CD4-positive, alpha-beta T cell treated with Interferon gamma for 1 hour (primary cell): ENCODE results near the gene HAND1.
"Not testable (repeated sequence)": the region's sequence is repeated elsewhere in the genome, so short reads cannot be mapped to it uniquely, and the experiment has no call there.

Experiments used
- DNase-seq: peaks from one replicate; pipeline ENCODE4 v3.0.0-alpha.2; 2020

The HAND1 gene

DNA sequence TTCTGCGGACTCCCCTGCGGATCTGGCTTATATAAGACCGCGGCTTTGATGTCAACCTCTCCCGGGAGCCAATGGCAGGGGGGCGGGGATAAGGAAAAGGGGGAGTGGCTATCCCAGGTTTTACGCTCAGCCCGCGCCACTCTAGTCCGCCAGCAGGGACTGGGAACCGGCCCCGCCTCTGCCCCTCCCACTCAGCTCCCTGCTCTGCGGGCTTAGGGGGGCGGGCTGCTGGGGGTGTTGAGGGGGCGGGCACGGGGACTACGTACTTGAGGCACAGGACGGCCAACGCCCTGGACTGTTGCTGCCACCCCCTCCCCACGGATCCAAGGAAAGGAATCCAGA, at the start of gene HAND1:
Gene HAND1, minus strand, starts transcription at position 4 of the 342 bp plus-strand sequence. CDS start 219 bp downstream, outside the sequence.
- no peak for DNase-seq

DNA sequence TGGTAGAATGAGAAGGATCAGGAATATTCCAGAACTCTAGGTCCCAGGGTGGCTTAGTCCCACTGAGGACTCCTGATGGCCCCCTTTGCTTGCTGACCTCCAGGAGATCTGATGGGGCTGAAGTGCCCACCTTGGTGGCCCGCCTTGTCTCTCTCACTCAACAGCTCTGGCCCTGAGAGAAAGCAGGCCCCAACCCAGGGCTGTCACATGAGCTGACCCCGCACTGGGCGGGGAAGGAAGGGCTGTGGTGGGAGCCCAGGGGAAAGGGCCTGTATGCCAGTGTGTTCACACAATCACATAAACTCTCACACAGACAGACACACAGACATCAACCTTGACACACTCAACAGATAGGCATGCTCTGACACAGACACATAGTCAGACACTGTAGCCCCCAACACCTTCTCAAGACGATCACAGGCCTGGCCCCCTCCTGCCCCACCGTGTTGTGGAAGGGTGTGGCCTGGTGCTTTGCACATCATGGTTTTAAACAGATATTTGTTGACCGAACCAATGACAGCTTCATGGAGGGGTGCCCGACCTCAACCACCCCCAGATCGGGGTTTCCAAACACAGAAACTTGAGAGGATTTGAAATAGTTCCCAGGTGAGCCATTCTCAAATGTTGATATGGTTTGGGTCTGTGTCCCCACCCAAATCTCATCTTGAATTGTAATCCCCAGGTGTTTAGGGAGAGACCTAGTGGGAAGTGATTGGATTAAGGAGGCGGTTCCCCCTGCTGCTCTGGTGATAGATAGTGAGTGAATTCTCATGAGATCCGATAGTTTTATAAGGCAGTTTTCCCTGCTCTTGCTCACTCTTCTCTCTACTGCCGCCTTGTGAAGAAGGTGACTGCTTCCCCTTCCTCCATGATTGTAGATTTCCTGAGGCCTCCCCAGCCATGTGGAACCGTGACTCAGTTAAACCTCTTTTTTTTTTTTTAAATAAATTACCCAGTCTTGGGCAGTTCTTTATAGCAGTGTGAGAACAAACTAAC, 48.5 kb upstream of the HAND1 start:
- no peak for DNase-seq

DNA sequence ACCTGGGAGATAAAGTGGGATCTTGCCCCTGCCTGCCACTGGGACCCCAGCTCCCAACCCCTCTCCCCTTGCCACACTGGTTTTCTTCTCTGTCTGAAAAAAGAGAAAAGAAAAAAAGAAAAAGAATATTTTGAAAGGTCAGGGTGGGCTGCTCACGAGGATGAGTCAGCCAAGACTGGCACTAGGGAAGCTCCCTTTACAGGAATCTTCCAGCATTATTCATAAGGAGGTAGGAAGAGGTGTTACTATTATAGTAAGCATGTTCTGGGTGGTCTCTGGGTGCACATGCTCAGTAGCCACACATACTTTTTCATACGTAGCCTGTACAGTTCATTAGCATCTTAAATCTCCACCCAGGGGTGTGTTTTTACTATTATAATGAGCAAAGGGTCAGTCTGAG, 46.8 kb upstream of the HAND1 start:
- no peak for DNase-seq

DNA sequence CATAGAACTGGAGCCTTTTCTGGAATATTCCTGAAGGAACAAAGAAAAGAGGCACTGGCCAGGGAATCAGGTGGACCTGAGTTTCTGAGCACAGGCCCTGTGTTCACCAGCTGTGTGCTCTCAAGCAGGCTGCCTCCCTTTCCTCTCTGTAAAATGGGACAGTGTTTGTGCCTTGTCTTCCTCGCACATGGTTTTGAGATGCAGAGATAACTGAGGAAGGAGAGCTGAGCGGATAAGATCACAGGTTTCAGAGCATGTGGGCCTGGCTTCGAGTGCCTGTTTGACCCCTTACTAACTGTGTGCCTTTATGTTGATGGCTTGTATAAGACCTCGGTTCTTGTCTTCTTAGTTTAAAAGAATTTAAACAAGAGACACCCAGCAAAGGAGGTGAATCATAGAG, 46.2 kb upstream of the HAND1 start:
- no peak for DNase-seq

DNA sequence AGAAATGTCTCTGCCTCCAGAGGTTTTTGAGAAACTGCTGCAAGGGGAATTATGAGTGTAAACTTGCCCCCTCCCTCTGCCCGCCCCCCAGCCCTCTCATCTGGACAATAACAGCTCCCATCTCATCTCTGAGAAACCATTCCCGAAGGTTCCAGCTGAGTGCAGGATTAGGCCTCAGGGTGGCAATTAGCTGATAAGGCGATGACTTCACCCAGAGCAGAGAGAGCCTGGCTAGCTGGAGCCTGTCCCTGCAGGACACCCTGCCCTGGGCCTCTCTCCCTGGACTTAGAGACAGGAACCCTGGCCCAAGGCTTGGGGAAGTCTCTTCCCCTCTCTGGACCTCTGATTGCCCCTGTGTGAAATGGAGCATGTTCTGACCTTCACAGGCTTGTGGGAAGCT, 45.7 kb upstream of the HAND1 start:
- DNase-seq: no peak

DNA sequence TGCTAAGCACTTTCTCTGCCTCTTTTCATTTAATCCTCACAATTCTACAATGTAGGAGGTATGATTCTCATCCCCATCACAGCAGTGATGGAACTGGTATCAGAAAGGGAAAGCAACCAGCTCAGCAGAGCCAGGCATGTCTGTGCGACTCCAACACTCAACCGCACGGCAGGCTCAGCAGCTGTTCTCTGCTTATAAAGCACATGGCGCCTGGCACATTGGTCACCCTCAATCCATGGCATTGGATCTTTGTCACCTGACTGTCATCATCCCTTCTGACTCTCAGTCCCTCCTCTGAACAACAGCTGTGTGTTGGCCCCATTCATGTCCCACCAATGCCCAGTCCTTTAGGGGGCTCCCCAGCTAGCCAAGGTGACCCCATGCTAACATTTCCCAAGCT, 45.1 kb upstream of the HAND1 start:
- no peak for DNase-seq

DNA sequence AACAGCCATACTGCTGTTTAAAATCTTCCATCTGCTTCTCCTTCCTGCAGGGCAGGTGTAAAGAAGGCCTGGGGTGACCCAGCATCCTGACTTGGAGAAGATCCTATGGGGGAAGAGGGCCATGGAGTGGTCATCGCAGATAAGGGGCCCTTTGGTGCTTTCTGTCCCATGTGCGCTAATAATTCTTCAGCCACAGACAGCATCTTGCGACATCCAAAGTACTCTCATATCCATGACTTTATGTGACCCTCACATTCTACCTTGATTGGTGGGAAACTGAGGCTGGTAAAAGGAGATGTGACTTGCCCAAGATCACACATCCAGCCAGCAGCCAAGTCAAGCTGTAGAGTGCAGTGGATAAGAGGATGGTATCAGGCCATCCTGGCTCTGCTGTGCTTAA, 44.3 kb upstream of the HAND1 start:
- DNase-seq: no peak

DNA sequence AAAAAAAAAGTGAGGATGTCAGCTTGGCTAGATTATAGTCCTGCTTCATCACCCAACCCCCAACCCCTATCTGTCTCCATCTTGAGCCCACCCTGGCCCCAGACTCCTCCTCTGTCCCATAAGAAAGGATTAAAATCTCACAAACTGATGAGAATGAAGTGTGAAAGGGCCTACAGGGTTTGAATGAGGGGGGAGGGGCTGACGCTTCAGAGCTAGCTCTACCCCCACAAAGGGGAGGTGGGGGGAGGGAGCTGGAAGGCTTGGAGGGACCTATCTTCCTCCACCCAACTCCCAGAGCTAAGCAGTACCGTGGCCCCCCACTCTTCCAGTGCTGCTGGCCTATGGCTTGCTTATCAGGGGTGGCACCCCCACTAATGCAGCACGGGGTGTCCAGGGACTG, 43.7 kb upstream of the HAND1 start:
- DNase-seq: no peak

DNA sequence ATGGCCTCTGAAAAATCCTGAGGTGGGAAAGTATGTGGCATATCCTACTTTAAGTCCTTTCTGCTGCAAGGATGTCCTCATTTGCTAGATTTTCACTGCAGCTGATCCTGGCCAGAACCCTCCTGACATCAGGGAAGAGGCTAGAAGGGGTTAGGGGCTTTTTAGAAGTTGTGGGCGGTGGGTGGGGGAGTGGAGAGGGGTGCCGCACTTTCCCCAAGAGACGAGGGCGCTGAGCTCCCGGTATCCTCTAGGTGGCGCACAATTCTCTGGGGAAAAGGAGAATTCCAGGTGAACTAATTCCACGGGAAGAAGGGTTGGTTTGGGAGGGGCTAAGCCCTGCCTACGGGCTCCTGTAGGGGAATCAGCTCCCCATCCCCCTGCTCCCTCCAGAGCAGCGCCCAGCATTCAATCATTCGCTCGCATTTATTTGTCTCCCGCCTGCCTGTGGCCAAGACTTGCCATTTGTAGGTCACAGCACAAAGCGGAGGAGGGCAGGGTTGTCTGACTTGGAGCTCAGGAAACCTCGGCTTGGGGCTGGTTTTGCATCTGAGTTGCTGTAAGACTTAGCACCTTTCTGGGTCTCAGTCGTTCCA, 42.9 kb upstream of the HAND1 start:
- no peak for DNase-seq

DNA sequence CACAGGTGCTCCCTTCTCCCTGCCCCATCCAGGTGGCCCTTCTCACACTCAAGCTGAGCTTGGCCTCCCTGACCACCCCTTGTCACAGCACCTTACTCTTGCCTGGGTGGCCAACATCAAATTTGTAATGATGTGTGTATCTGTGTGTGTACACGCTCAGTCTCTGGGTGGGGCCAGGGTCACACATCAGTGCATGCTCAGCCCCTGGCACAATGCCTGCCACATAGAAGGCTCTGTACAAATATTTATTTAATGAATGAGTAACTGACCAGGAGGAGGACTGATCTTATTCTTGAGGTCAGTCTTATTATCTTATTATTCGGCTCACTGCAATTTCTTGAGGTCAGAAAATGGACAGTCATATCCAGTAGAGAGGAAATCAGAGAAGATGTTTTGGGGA, 41.3 kb upstream of the HAND1 start:
- no peak for DNase-seq

DNA sequence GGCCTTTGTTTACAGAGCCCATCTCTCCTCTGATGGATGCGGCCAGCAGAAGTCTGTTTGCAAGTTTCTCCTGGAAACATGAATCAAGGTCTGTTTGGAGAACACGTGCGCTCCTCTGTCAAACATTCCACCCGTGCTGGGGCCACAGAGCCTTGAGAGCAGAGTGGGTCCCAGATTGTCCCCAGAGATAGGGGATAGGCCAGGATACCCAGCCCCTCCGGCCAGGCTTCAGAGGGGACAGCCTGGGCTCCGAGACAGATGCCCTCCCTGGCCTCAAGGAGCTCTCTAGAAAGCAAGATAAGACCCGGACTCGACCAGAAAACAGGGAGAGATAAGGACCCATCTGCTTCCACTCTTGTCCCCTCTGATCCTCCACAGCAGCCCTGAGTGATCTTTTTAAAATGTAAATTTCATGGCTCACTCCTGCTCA, 40.4 kb upstream of the HAND1 start:
- DNase-seq: no peak

DNA sequence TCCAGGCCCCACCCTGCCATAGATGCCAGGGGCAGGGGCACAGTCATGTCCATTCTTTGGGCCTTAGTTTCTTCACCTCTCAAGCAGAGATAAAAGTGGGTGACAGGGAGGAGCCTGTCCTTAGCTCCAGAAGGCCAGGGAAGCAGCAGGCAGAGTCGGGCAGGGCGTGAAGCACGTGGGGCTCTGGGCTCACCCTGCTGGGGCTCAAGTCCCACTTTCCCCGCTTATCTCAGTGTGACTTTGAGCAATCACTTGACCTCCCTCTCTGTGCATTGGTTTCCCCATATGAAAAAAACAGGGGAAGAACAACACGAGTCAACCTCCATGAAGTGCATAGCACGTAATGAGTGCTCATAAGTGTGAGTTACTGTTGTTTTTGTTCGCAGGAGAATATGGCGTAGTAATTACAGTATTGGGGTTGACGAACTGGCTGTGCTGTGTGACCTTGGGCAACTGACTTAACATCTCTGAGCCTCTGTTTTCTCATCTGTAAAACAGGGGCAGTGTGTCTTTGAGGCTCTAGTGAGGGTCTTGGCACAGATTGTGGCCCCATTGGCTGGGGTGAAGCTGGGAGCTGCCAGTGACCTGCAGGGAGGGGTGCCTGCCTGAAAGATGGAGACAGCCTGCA, 39.9 kb upstream of the HAND1 start:
- DNase-seq: no peak

DNA sequence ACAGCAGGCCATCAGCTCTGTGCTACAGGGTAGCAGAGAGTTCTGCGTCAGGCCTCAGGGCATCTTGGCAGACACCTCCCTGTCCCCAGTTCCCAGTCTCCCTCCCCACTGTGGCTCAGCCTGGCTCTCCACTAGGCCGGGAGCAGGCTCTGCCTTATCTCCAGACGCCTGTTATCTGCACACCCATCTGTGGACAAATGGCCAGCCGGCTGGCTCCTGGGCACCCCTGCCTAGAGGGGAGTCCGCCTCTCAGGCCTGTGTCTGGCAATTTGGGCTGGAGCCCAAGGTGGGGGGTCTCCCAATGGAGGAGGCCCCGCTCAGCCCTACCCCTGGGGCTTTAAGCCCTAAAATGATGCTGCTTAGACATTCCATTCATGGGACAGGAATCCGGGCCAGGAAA, 39.2 kb upstream of the HAND1 start:
- DNase-seq: no peak

DNA sequence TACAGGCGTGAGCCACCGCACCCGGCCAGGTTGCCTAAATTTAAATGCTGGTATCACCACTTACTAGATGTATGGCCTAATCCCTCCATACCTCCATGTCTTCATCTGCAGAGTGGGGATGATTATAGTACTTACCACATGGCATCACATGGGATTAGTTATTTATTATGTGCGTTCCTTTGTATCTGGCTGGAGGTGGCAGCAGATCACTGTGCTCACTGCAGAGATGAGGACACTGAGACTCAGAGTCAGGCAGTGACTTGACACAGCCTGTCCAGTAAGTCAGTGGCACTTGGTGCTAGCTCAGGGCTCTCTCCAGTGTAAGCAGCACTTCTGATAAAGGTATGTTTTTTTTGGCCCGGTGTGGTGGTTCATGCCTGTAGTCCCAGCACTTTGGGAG, 38.4 kb upstream of the HAND1 start:
- DNase-seq: no peak

DNA sequence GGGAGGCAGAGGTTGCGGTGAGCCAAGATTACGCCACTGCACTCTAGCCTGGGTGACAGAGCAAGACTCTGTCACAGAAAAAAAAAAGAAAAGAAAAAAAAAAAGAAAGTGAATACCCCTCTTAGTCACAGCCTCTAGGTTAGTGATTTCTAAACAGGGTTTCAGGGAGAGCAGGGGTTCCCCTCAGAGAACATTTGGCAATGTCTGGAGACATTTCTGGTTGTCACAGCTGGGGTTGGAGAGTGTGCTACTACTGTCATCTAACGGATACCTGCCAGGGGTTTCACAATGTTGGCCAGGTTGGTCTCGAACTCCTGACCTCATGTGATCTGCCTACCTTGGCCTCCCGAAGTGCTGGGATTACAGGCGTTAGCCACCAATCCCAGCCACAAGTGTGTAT, 37.5 kb upstream of the HAND1 start:
- not testable (repeated sequence) for DNase-seq

DNA sequence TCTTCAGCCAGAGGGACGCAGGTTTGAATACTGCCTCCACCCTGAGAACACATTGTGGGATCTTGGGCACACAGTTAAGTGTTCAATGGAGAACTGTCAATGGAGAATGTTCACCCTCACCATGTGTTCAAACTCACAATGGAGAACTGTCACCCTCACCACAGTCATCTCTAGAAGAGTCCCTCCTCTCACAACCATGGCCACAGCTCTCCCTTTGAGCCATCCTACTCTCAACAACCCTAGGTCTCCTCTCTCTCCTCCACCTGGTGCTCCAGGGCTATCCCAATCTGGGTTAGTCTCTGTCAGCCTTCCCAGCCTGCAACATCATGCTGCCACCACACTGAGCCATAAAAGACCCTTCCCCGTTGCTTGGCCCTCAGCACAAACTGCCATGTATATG, 36.3 kb upstream of the HAND1 start:
- no peak for DNase-seq

DNA sequence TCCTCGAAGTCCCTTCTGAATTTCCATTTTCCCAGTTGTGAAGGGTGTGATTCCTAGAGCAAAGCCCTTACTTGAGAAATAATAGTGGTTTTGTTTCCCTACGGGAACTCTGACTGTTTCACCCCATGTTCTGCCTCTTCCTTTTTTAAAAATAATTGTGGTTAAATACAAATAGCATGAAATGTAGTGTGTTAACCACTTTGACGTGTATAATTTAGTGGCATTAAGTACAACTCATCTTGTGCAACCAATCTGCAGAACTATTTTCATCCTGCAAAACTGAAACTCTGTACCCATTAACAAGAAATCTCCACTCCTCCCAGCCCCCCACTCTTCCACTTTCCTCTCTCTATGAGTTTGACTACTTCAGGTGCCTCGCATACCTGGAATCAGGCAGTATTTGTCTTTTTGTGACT, 35.6 kb upstream of the HAND1 start:
- DNase-seq: no peak

DNA sequence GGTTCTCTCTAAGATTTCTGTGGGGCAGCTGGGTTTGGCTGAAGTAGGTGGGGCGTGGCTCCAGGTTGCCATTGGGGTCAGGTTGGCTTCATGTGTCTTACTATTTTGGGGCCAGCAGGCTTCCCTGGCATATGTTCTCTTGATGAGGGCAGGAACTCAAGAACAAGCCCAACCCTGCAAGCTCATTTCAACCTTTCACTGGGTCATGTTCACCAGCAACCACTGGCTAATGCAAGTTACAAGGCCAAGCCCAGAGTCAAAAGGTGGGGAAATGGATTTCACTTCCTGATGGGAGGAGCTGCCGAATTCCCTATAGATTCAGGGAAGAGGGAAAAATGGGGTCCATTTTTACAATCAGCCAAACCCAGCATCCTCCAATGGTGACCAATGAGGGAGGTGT, 34.0 kb upstream of the HAND1 start:
- no peak for DNase-seq

DNA sequence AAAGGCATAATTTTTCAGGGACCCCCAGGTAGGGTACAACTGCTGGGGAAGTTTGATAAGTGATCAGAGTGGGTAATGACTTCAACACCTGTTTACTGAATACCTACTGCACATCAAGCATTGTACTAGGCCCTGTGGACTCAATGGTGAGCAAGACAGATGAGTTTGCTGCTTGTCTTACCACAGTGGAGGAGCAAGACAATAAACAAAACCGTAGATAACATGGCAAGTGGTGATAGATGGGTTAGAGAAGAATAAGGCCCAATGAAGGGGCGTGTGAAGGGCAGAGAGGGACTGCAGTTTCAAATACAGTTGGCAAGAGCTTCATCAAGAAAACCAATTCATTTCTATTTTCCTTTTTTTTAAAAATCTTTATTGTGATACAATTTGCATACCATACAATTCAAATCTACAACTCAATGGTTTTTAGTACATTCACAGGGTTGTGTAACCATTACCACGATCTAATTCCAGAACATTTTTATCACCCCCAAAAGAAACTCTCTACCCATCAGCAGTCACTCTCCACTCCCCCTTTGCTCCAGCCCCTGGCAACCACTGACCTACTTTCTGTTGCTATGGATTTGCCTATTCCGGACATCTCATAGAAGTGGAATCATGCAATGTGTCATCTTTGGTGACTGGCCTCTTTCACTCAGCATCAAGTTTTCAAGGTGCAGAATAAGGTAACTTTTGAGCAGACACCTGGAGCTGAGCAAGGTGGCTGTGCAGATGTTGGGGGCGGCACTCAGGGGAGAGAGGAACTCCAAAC, 31.9 kb upstream of the HAND1 start:
- no peak for DNase-seq

DNA sequence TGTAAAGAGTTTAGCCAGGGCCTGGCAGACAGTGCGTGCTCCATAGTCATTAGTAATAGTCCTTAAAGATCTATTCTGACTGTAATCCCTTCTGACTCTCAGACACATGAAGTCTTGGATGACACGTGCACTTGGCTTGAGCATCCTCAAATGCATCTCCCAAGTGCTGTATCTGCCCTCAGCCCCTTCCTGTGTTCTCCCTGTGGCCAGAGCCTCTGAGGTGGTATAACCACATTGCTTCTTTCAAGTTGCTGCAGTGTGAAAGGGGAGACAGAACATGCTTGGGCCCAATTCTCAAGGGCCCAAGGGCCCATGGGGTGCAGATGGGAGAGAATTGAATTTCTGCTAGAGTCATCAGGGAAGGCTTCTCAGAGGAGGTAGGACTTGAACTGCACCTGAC, 30.1 kb upstream of the HAND1 start:
- no peak for DNase-seq

DNA sequence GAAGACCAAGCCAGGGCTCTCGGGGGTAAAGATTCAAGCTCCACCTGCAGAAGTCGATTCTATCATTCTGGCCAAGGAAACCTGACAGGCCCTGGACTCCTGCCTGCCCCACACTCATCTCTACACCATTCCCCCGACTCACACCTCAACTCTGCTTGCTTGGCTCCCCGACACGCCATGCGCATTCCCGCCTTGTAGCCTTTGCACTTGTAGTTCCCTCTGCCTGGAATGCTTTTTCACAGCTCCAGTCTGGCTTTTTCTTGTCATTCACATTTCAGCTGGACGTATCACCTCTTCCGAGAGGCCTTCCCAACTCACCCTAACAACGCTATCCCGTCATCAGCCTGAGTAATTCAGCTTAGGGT, 28.7 kb upstream of the HAND1 start:
- no peak for DNase-seq

DNA sequence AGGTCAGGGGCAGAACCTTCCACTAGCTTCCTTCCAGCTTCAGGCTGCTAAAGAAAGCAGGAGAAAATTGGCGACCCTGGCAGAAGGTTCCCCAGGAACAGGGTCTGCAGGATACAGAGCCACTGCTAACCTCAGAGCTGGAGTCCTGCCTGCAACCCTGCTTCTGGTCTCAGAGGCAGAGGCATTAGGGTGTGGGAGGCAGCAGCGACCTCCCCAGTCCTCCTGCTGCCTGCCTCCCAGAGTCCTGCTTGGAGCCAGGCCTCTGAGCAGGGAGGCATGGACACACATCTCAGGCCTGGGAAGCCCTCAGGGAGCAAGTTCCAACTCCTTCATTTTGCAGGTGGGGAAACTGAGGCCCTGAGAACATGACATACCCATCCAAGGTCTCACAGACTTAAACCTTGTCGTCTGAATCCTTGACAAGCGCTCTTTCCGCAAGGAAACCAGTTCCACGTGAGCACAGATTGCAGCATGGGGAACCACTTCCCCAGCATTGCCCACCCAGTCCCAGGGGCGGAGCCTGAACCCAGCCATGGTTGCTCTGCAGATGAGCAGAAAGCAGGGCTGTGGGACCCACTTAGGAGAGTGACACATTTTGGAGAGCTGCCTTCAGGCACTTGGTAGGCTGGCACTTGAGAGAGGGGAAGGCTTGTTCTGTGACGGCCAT, 28.2 kb upstream of the HAND1 start:
- DNase-seq: no peak

DNA sequence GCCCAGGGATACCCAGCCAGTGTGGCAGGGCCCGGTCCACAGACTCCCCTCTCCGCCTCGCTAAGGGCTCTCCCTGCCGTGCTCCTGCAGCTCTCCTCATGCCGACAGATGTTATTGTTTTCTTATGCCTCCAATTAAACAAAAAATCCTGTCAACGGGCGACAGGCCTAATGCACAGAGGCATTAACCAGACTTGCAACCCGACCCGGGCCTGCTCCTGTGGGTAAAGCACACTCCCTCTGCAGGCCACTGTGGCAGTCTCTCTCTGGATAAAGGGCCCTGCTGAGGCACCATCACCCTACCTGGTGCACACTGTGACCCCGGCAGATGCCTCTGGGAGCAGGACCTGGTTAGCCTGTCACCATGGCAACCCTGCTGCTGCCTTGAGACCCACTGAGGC, 27.5 kb upstream of the HAND1 start:
- no peak for DNase-seq
